Measurements from ENCODE around the gene BCAS4. TPM values are rescaled to one million over a fixed set of nuclear protein-coding genes. Genes with fewer than 3 reads are reported as not detected.
"Not testable (repeated sequence)": the region's sequence is repeated elsewhere in the genome, so short reads cannot be mapped to it uniquely, and the experiment has no call there.

Gene BCAS4
- total RNA-seq, 8 experiments from 2014 or later = 2.4 to 20.3 (median 12.0) TPM

- WGBS, 10 experiments = 0 to 60% (median 20%) methylated on average over 1 to 3 of the region's 19 CpGs; no CpG with 5 or more reads in 6 of the 10 experiments
- H3K4me1 ChIP-seq (replicated peaks in 1 of 2) = peaks cover 40 to 46% of the 10 kb centered on the region in 2 donors
- ATAC-seq (replicated peaks in 6 of 8) = peak in 7 of 8 experiments; percentile 22 to 88 (median 79)
- in situ Hi-C loops (cut with MboI; ENCODE audit: low pct_unique_long_range_greater_than_20kb in 2 of 9, low sequenced_read_pairs in 9 of 9, unreplicated experiment in 9 of 9) = no loop called here
- H3K27ac ChIP-seq = peak overlapping the region; percentile 11 to 40
- no peak overlapping the region for H3K4me3 ChIP-seq
These were observed 75.8 kb downstream of the BCAS4 start for GRCh38 chr20:50870561-50871161.

GRCh38 chr20:50872560-50873425 is 77.9 kb downstream of the BCAS4 start:
- H3K27ac ChIP-seq = peak overlapping the region; percentile 81 to 86
- peak in 4 of 8 experiments; percentile 20 to 58 (median 23) for ATAC-seq (replicated peaks in 6 of 8)
- H3K4me1 ChIP-seq (replicated peaks in 1 of 2) = peaks cover 40 to 46% of the 10 kb centered on the region in 2 donors
- WGBS, 10 experiments = 53 to 100% (median 79%) methylated on average over 1 to 11 of the region's 16 CpGs; no CpG with 5 or more reads in 3 of the 10 experiments
- in situ Hi-C loops (cut with MboI; ENCODE audit: low pct_unique_long_range_greater_than_20kb in 2 of 9, low sequenced_read_pairs in 9 of 9, unreplicated experiment in 9 of 9) = no loop called here
- H3K4me3 ChIP-seq = no peak overlapping the region

- 40 to 89% (median 82%) methylated on average over 1 to 6 of the region's 10 CpGs; no CpG with 5 or more reads in 5 of the 10 experiments for WGBS, 10 experiments
- H3K4me1 ChIP-seq (replicated peaks in 1 of 2) = peaks cover 40 to 46% of the 10 kb centered on the region in 2 donors
- no peak overlapping the region for H3K4me3 ChIP-seq
- peak in 1 of 8 experiments; percentile 1 for ATAC-seq (replicated peaks in 6 of 8)
- peak overlapping the region; percentile 81 to 86 for H3K27ac ChIP-seq
- in situ Hi-C loops (cut with MboI; ENCODE audit: low pct_unique_long_range_greater_than_20kb in 2 of 9, low sequenced_read_pairs in 9 of 9, unreplicated experiment in 9 of 9) = no loop called here
These were observed 78.7 kb downstream of the BCAS4 start for GRCh38 chr20:50873585-50873984.

- Histone ChIP-seq H3K27ac (peak overlapping the region; percentile 81 to 86), H3K4me3 (no peak overlapping the region), H3K4me1 (replicated peaks in 1 of 2) (peaks cover 40 to 46% of the 10 kb centered on the region in 2 donors)
- in situ Hi-C loops (cut with MboI; ENCODE audit: low pct_unique_long_range_greater_than_20kb in 2 of 9, low sequenced_read_pairs in 9 of 9, unreplicated experiment in 9 of 9) = no loop called here
- WGBS, 10 experiments = 60 to 82% (median 80%) methylated on average over 1 to 4 of the region's 10 CpGs; no CpG with 5 or more reads in 6 of the 10 experiments
- ATAC-seq (replicated peaks in 6 of 8) = no peak
These were observed 79.4 kb downstream of the BCAS4 start for GRCh38 chr20:50874111-50874757.

- no peak overlapping the region for H3K27ac ChIP-seq
- in situ Hi-C loops (cut with MboI; ENCODE audit: low pct_unique_long_range_greater_than_20kb in 2 of 9, low sequenced_read_pairs in 9 of 9, unreplicated experiment in 9 of 9) = no loop called here
- ATAC-seq (replicated peaks in 6 of 8) = no peak
- H3K4me1 ChIP-seq (replicated peaks in 1 of 2) = peaks cover 40 to 46% of the 10 kb centered on the region in 2 donors
- 60 to 100% (median 90%) methylated on average over 1 to 24 of the region's 28 CpGs; no CpG with 5 or more reads in 2 of the 10 experiments for WGBS, 10 experiments
- H3K4me3 ChIP-seq = no peak overlapping the region
These were observed 80.2 kb downstream of the BCAS4 start for GRCh38 chr20:50874758-50875665.

- WGBS, 10 experiments = 84 to 100% (median 98%) methylated on average over 1 to 13 of the region's 19 CpGs; no CpG with 5 or more reads in 2 of the 10 experiments
- in situ Hi-C loops (cut with MboI; ENCODE audit: low pct_unique_long_range_greater_than_20kb in 2 of 9, low sequenced_read_pairs in 9 of 9, unreplicated experiment in 9 of 9) = no loop called here
These were observed 81.3 kb downstream of the BCAS4 start for GRCh38 chr20:50876063-50876685.

GRCh38 chr20:50876816-50877215 is 82.0 kb downstream of the BCAS4 start:
- Histone ChIP-seq H3K4me1 (replicated peaks in 1 of 2) (peaks cover 23 to 29% of the 10 kb centered on the region in 2 donors), H3K4me3 (no peak overlapping the region), H3K27ac (no peak overlapping the region)
- WGBS, 10 experiments = 91 to 100% (median 96%) methylated on average over 2 to 4 of the region's 7 CpGs; no CpG with 5 or more reads in 6 of the 10 experiments
- no peak for ATAC-seq (replicated peaks in 6 of 8)
- in situ Hi-C loops (cut with MboI; ENCODE audit: low pct_unique_long_range_greater_than_20kb in 2 of 9, low sequenced_read_pairs in 9 of 9, unreplicated experiment in 9 of 9) = no loop called here

More at GRCh38 chr20:50876063-50876685, 81.3 kb downstream of the BCAS4 start:
- Histone ChIP-seq H3K4me3 (no peak overlapping the region), H3K4me1 (replicated peaks in 1 of 2) (peaks cover 29 to 34% of the 10 kb centered on the region in 2 donors), H3K27ac (no peak overlapping the region)
- ATAC-seq (replicated peaks in 6 of 8) = no peak

- in situ Hi-C loops (cut with MboI; ENCODE audit: low pct_unique_long_range_greater_than_20kb in 2 of 9, low sequenced_read_pairs in 9 of 9, unreplicated experiment in 9 of 9) = no loop called here
- Histone ChIP-seq H3K27ac (no peak overlapping the region), H3K4me1 (replicated peaks in 1 of 2) (peaks cover 22 to 28% of the 10 kb centered on the region in 2 donors), H3K4me3 (no peak overlapping the region)
- 59 to 100% (median 86%) methylated on average over 1 to 5 of the region's 6 CpGs; no CpG with 5 or more reads in 4 of the 10 experiments for WGBS, 10 experiments
- ATAC-seq (replicated peaks in 6 of 8) = peak in 3 of 8 experiments; percentile 74 to 77 (median 76)
These were observed 82.4 kb downstream of the BCAS4 start for GRCh38 chr20:50877232-50877743.

GRCh38 chr20:50879649-50880550 is 85.0 kb downstream of the BCAS4 start:
- 71 to 100% (median 84%) methylated on average over 1 to 12 of the region's 20 CpGs; no CpG with 5 or more reads in 1 of the 10 experiments for WGBS, 10 experiments
- in situ Hi-C loops (cut with MboI; ENCODE audit: low pct_unique_long_range_greater_than_20kb in 2 of 9, low sequenced_read_pairs in 9 of 9, unreplicated experiment in 9 of 9) = no loop called here
- Histone ChIP-seq H3K4me3 (no peak overlapping the region), H3K4me1 (replicated peaks in 1 of 2) (peaks cover 2 to 3% of the 10 kb centered on the region in 2 donors), H3K27ac (no peak overlapping the region)
- no peak for ATAC-seq (replicated peaks in 6 of 8)

- ATAC-seq (replicated peaks in 6 of 8); H3K4me1 ChIP-seq (replicated peaks in 1 of 2); in situ Hi-C loops (cut with MboI; ENCODE audit: low pct_unique_long_range_greater_than_20kb in 2 of 9, low sequenced_read_pairs in 9 of 9, unreplicated experiment in 9 of 9); H3K4me3 ChIP-seq; H3K27ac ChIP-seq: not testable (repeated sequence)
- WGBS, 10 experiments = 33 to 100% (median 96%) methylated on average over 1 to 4 of the region's 5 CpGs; no CpG with 5 or more reads in 2 of the 10 experiments
These were observed 87.0 kb downstream of the BCAS4 start for GRCh38 chr20:50881759-50882424.
